HCT116 (cell line): ENCODE measurements around the gene CXCL9. TPM values are rescaled to one million over a fixed set of nuclear protein-coding genes. Genes with fewer than 3 reads are reported as not detected.
"Not testable (repeated sequence)": the region's sequence is repeated elsewhere in the genome, so short reads cannot be mapped to it uniquely, and the experiment has no call there.

Source experiments
- ATAC-seq: fragments of 200-7000 bp; cut with Tn5 transposase; 2 replicates; pipeline ENCODE4 v1.9.1; 2020; ENCODE audit warnings: mild to moderate bottlenecking, moderate library complexity
- BruUV-seq: library from RNA; stranded (reverse); fragments of 400-500 nt; replicated peaks from 2 replicates; lab custom pipeline; 2021; lab: Mats Ljungman, UMichigan
- CTCF ChIA-PET: fragments of 300-600 bp; sonication (Branson Sonifier 250); formaldehyde crosslinking; loops from one replicate; lab custom pipeline; 2021; ENCODE audit warnings: antibody characterized with exemption; lab: Charles Lee
- POLR2A ChIA-PET: fragments of 300-600, 350-600 bp; sonication (Branson Sonifier 250); formaldehyde crosslinking; loops from one replicate; lab custom pipeline; 2021; ENCODE audit warnings: antibody characterized with exemption; lab: Charles Lee
- RAD21 ChIA-PET, 2 experiments: fragments of 300-600 bp; sonication (Branson Sonifier 250); formaldehyde crosslinking; loops; one replicate each; lab custom pipeline; 2023; ENCODE audit warnings: low total read pairs in 2 of 2; ENCODE audit not compliant: uncharacterized antibody in 2 of 2, unreplicated experiment in 2 of 2, low non-redundant PET in 1 of 2; lab: Charles Lee
- DNase-seq: peaks from one replicate; pipeline ENCODE4 v3.0.0-alpha.2; 2010; ENCODE audit warnings: low read depth, low spot score
- H2AFZ ChIP-seq: fragments of 200-600 bp; shearing (Covaris generic), sonication (generic); 2 replicates; pipeline ENCODE4 v1.6.1; 2017; ENCODE audit warnings: low read depth, mixed run types, mixed read lengths, antibody characterized with exemption, low read length; ENCODE audit not compliant: poor library complexity, severe bottlenecking
- H3K27ac ChIP-seq: 2 replicates; pipeline ENCODE4 v1.5.1; 2012; ENCODE audit warnings: low read depth, low read length
- H3K27me3 ChIP-seq: fragments of 200-600 bp; sonication (generic); 2 replicates; pipeline ENCODE4 v1.6.1; 2016; ENCODE audit warnings: mixed run types, low read length, mixed read lengths; ENCODE audit not compliant: insufficient read depth
- H3K36me3 ChIP-seq, 2 experiments: fragments of 200-500 bp in 1 of 2; fragments of 200-600 bp in 1 of 2; sonication (Bioruptor generic) in 1 of 2; sonication (generic) in 1 of 2; 2 replicates each; pipeline versions ENCODE4 v1.5.1 to v1.6.1; 2014 to 2016; ENCODE audit warnings: low read length in 2 of 2, inconsistent platforms in 1 of 2, mixed read lengths in 1 of 2, mixed run types in 1 of 2; ENCODE audit not compliant: insufficient read depth in 2 of 2, control insufficient read depth in 1 of 2
- H3K4me1 ChIP-seq, 2 experiments: fragments of 200-600 bp in 1 of 2; sonication (generic) in 1 of 2; 2 replicates each; pipeline versions ENCODE4 v1.5.1 to v1.6.1; 2012 to 2017; ENCODE audit warnings: low read length in 2 of 2, inconsistent platforms in 1 of 2, mild to moderate bottlenecking in 1 of 2, mixed read lengths in 1 of 2, mixed run types in 1 of 2, moderate library complexity in 1 of 2; ENCODE audit not compliant: insufficient read depth in 2 of 2, control insufficient read depth in 1 of 2
- H3K4me2 ChIP-seq: fragments of 200-600 bp; sonication (generic); 2 replicates; pipeline ENCODE4 v1.6.1; 2017; ENCODE audit warnings: mixed run types, low read length, mixed read lengths
- H3K4me3 ChIP-seq, 2 experiments: fragments of 200-600 bp in 1 of 2; sonication (generic) in 1 of 2; replicated peaks in 1 of 2; 2 replicates each; pipeline ENCODE4 v1.5.1; 2011 to 2016; ENCODE audit warnings: low read length in 2 of 2, control low read depth in 1 of 2, low read depth in 1 of 2, mild to moderate bottlenecking in 1 of 2, mixed read lengths in 1 of 2, mixed run types in 1 of 2
- H3K79me2 ChIP-seq: fragments of 200-600 bp; sonication (generic); 2 replicates; pipeline ENCODE4 v1.6.1; 2017; ENCODE audit warnings: mild to moderate bottlenecking, mixed run types, low read length, moderate library complexity, mixed read lengths; ENCODE audit not compliant: insufficient read depth
- H3K9ac ChIP-seq: fragments of 200-600 bp; sonication (generic); 2 replicates; pipeline ENCODE4 v1.6.1; 2016; ENCODE audit warnings: low read length, mixed read lengths
- H3K9me2 ChIP-seq: fragments of 200-600 bp; sonication (generic), shearing (Covaris generic); 2 replicates; pipeline ENCODE4 v1.6.1; 2017; ENCODE audit warnings: mixed run types, mild to moderate bottlenecking, moderate library complexity; ENCODE audit not compliant: insufficient read depth
- H3K9me3 ChIP-seq, 2 experiments: fragments of 200-500 bp in 1 of 2; fragments of 200-600 bp in 1 of 2; sonication (Bioruptor generic) in 1 of 2; sonication (generic) in 1 of 2; 2 replicates each; pipeline ENCODE4 v1.6.1; 2014 to 2017; ENCODE audit warnings: low read length in 2 of 2, mixed read lengths in 2 of 2, inconsistent platforms in 1 of 2, low read depth in 1 of 2, mild to moderate bottlenecking in 1 of 2, mixed run types in 1 of 2, moderate library complexity in 1 of 2; ENCODE audit not compliant: control insufficient read depth in 1 of 2, insufficient read depth in 1 of 2
- H4K20me1 ChIP-seq: fragments of 200-600 bp; sonication (generic), shearing (Covaris generic); 2 replicates; pipeline ENCODE4 v1.6.1; 2017; ENCODE audit warnings: mixed run types, mild to moderate bottlenecking, moderate library complexity; ENCODE audit not compliant: insufficient read depth
- CBX3 ChIP-seq: IDR thresholded peaks from 2 replicates; pipeline ENCODE4 v1.6.1; 2012; ENCODE audit warnings: low read depth
- RAD21 ChIP-seq: IDR thresholded peaks from 2 replicates; pipeline ENCODE4 v1.6.1; 2012; ENCODE audit warnings: low read depth, mild to moderate bottlenecking
- SIN3A ChIP-seq: IDR thresholded peaks from 2 replicates; pipeline ENCODE4 v1.6.1; 2012; ENCODE audit warnings: low read depth
- TCF7L2 ChIP-seq: IDR thresholded peaks from 2 replicates; pipeline ENCODE4 v1.7.0; 2011; ENCODE audit warnings: borderline replicate concordance, inconsistent platforms; ENCODE audit not compliant: insufficient read depth, insufficient read length; ENCODE audit errors: extremely low read depth
- intact Hi-C: fragments of 100-400 bp; cut with micrococcal nuclease; formaldehyde crosslinking; loops from 2 replicates; pipeline ENCODE4 v1.10.0; 2022
- total RNA-seq: library from RNA; stranded (reverse); gene quantifications from one replicate; pipeline ENCODE4 v1.2.1, GENCODE V29; 2021; ENCODE audit not compliant: unreplicated experiment
- TF ChIP-seq, protein P1 (sequence below): IDR thresholded peaks from 2 replicates; pipeline ENCODE4 v1.6.1; 2012
- TF ChIP-seq, protein P2 (sequence below): IDR thresholded peaks from 2 replicates; pipeline ENCODE4 v1.6.1; 2012
- TF ChIP-seq, protein P3 (sequence below): IDR thresholded peaks from 2 replicates; pipeline ENCODE4 v1.6.1; 2012; ENCODE audit warnings: low read depth

CXCL9 gene
- total RNA-seq, 1 experiment from 2014 or later: not detected

DNA sequence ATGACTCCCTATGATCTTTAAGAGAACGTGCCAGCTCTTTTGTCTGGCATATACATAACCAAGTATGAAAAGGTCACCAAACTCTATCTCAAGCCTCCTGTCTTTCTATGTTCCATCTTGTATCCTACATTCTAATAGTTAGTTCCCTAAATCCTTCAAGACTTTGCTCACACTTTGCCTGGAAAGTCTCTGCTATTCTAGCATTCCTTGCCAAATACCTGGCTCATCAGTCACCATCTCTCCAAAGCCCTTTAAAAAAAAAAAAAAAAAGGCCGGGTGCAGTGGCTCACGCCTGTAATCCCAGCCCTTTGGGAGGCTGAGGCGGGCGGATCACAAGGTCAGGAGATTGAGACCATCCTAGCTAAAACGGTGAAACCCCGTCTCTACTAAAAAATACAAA is 48.8 kb downstream of the CXCL9 start:
- H3K4me1 ChIP-seq, CTCF ChIA-PET, H3K9me3 ChIP-seq, DNase-seq, H3K4me2 ChIP-seq, RAD21 ChIA-PET, H3K9me2 ChIP-seq, H4K20me1 ChIP-seq, BruUV-seq, H3K79me2 ChIP-seq, ATAC-seq, H3K4me3 ChIP-seq, H3K9ac ChIP-seq, H3K27me3 ChIP-seq, H3K27ac ChIP-seq, H2AFZ ChIP-seq, intact Hi-C loops, POLR2A ChIA-PET: not testable (repeated sequence)
- peaks cover 45 to 59% of the 10 kb centered on the region in 2 experiments for H3K36me3 ChIP-seq

DNA sequence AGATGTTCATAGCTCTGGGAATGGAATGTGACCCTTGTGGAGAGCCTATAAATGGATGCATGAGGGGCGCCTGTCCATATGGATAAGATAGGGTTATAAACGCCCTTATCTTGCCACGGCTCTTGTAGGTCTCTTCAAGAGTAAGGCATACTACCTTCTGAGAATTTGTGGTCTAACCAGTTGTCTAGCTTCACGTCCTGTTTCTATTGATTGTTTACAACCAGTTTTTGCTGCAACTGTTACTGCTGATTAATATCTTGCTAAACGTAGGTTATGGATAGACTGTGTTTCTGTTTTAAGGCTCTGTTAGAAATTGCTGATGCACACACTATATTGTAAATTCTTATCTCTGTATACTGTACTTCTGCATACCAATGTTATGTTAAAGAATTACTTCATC is 52.5 kb downstream of the CXCL9 start:
- H3K9me2 ChIP-seq, CTCF ChIA-PET, DNase-seq, H3K4me2 ChIP-seq, H3K4me3 ChIP-seq, BruUV-seq, H3K27me3 ChIP-seq, H3K9ac ChIP-seq, H3K9me3 ChIP-seq, ATAC-seq, H3K27ac ChIP-seq, H3K79me2 ChIP-seq, H3K4me1 ChIP-seq, H2AFZ ChIP-seq, intact Hi-C loops, H4K20me1 ChIP-seq, RAD21 ChIA-PET, POLR2A ChIA-PET: not testable (repeated sequence)
- H3K36me3 ChIP-seq: peaks cover 55 to 62% of the 10 kb centered on the region in 2 experiments

DNA sequence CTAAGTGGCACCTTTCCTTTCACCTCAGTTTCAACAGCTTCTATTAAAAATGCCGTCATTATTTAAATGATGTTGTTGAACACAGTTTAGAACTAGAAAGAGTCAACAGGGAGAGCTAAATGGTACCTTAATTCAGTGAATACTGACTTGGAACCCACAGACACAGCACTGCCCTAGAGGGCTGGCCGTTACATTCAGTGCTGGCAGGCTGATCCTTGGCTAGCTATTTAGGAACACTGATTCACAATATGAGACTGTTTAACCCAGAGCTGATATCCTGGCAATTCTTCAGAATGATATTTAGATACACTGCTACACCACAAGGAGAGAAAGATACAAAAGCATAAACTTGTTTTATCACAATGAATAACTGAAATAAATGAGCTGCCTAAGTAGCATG is 53.8 kb downstream of the CXCL9 start:
- H3K4me2 ChIP-seq: no peak overlapping the region
- H2AFZ ChIP-seq: no peak overlapping the region
- H3K4me1 ChIP-seq: no peaks in the 10 kb centered on the region
- ATAC-seq (no peak), DNase-seq (no peak)
- no TSS peak for BruUV-seq
- no peaks in the 10 kb centered on the region for H3K79me2 ChIP-seq
- no peak overlapping the region for H3K4me3 ChIP-seq
- peaks cover 6% of the 10 kb centered on the region; the same call in 1 of the 2 replicates for H4K20me1 ChIP-seq
- no peak overlapping the region for H3K9ac ChIP-seq
- H3K27ac ChIP-seq: no peak overlapping the region
- H3K9me3 ChIP-seq: no peaks in the 10 kb centered on the region
- no peaks in the 10 kb centered on the region for H3K27me3 ChIP-seq
- ChIA-PET RAD21 (no interaction called here), CTCF (no interaction called here), POLR2A (no interaction called here)
- no peaks in the 10 kb centered on the region for H3K9me2 ChIP-seq
- peaks cover 58 to 64% of the 10 kb centered on the region in 2 experiments for H3K36me3 ChIP-seq
- intact Hi-C loops: no loop called here
- TF ChIP-seq TCF7L2 (no peak), SIN3A (no peak), RAD21 (no peak), CBX3 (no peak)
- TF ChIP-seq, protein P1, sequence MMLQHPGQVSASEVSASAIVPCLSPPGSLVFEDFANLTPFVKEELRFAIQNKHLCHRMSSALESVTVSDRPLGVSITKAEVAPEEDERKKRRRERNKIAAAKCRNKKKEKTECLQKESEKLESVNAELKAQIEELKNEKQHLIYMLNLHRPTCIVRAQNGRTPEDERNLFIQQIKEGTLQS: no peak
- TF ChIP-seq, protein P2, sequence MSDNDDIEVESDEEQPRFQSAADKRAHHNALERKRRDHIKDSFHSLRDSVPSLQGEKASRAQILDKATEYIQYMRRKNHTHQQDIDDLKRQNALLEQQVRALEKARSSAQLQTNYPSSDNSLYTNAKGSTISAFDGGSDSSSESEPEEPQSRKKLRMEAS: no peak
- TF ChIP-seq, protein P3, sequence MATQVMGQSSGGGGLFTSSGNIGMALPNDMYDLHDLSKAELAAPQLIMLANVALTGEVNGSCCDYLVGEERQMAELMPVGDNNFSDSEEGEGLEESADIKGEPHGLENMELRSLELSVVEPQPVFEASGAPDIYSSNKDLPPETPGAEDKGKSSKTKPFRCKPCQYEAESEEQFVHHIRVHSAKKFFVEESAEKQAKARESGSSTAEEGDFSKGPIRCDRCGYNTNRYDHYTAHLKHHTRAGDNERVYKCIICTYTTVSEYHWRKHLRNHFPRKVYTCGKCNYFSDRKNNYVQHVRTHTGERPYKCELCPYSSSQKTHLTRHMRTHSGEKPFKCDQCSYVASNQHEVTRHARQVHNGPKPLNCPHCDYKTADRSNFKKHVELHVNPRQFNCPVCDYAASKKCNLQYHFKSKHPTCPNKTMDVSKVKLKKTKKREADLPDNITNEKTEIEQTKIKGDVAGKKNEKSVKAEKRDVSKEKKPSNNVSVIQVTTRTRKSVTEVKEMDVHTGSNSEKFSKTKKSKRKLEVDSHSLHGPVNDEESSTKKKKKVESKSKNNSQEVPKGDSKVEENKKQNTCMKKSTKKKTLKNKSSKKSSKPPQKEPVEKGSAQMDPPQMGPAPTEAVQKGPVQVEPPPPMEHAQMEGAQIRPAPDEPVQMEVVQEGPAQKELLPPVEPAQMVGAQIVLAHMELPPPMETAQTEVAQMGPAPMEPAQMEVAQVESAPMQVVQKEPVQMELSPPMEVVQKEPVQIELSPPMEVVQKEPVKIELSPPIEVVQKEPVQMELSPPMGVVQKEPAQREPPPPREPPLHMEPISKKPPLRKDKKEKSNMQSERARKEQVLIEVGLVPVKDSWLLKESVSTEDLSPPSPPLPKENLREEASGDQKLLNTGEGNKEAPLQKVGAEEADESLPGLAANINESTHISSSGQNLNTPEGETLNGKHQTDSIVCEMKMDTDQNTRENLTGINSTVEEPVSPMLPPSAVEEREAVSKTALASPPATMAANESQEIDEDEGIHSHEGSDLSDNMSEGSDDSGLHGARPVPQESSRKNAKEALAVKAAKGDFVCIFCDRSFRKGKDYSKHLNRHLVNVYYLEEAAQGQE: no peak
